Measurements from ENCODE around the gene WWC2.
"Not testable (repeated sequence)": the region's sequence is repeated elsewhere in the genome, so short reads cannot be mapped to it uniquely, and the experiment has no call there.

The WWC2 gene

GRCh38 chr4:183100827-183101226, 1.8 kb downstream of the WWC2 start:
- DNase-seq (ENCODE audit: low read depth), result no peak

DNA sequence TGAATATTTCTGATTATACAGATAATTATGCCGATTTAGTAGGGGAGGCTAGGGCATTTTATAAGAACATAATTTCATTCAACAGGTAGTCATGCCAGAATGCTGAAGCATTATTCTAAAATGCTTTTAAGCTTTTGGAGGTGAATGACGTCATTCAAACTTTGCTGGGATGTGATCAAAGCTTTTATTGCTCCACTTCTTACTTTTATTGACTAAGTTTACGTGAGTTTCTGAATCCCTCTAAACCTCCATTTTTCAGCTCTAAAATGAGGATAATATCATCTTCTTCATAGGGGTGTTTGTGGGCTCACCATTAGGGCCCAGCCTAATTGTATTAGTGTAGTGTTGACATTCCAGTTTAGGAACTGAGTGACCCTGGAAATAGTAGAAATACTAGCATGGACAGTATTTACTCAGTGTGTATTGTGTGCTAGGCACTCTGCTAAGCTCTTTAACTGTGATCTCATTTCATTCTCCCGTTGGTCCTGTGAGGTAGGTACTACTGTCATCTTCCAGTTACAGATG, 3.0 kb downstream of the WWC2 start:
- DNase-seq (ENCODE audit: low read depth), result no peak

- DNase-seq (ENCODE audit: low read depth), result no peak
These were observed 6.0 kb downstream of the WWC2 start for GRCh38 chr4:183105092-183105491.

DNA sequence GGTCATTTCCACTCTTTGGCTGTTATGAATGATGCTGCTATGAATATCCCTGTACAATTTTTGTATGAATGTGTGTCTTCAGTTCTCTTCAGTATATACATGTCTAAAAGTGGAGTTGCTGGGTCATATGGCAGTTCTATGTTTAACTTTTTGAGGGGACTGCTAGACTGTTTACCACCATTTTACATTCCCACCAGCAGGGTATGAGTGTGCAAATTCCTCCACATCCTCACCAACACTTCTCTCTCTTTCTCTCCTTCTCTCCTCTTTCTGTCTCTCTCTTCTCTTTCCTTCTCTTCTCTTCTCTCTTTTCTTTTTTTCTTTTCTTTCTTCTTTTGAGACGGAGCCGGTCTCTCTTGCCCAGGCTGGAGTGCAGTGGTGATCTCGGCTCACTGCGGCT, 7.8 kb downstream of the WWC2 start:
- no peak for DNase-seq (ENCODE audit: low read depth)

DNA sequence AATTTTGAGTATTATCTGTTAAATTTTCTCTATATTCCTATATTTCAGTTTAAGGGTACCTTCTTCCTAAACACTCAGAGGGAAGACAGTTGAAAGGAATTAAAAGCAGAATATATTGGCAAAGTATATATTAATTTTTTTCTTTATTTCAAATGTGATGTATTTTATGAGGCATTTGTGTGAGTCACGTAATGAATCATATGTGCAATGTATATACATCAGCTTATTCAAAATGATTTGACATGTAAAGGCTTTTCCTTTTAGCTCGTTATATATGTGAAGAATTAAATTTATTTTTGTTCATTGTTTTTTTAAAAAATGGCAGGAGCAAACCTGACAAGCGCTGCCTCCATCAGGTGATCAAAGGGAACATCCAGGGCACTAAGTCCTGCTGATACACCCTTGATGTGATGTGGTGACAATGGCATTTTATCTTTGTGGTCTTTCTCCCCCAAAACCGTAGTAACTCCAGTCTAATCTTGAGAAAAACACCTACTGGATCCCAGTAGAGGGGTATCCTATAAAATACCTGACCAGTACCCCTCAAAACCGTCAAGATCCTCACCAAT, 8.9 kb downstream of the WWC2 start:
- DNase-seq (ENCODE audit: low read depth), result no peak

DNA sequence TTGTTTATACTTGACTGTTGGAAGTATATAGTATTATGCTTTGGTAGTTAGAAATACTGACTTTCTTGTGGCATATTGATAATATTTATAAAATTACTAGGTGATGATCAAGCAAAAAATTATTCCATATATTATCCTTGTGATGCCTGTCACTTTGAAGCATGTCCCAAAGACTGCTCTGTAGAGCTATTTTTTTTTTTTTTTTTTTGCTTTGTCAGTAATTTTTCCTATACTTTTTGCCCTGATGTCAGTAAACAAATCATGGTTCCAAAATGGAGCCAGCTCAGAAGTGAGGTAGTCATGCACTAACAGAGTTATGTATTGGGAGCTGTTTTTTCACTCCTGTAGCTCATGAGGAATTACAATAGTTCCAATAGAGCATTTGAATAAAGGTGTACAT, 11.2 kb downstream of the WWC2 start:
- no peak for DNase-seq (ENCODE audit: low read depth)

- DNase-seq (ENCODE audit: low read depth), result no peak
These were observed 12.4 kb downstream of the WWC2 start for GRCh38 chr4:183111452-183111885.

- no peak for DNase-seq (ENCODE audit: low read depth)
These were observed 19.1 kb downstream of the WWC2 start for GRCh38 chr4:183118141-183118540.

DNA sequence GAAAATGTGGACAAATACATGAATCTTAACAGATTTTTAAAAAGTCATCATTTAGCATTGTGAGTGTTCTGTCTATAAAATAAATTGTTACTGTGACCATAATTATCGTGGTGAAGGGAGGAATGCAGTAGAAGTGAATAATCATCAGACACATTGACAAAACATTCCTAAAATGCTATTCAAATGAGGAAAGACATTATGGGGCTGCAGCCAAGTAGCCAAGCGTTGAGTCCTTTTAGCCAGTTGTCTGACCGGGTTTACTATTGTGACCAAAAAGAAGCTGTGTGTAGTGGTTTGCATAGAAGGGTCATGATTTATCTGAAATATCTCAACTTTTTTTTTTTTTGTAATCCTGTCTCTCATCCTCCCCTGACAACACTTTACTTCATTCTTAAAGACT, 19.5 kb downstream of the WWC2 start:
- no peak for DNase-seq (ENCODE audit: low read depth)

GRCh38 chr4:183121660-183122059, 22.6 kb downstream of the WWC2 start:
- DNase-seq (ENCODE audit: low read depth), result not testable (repeated sequence)

DNA sequence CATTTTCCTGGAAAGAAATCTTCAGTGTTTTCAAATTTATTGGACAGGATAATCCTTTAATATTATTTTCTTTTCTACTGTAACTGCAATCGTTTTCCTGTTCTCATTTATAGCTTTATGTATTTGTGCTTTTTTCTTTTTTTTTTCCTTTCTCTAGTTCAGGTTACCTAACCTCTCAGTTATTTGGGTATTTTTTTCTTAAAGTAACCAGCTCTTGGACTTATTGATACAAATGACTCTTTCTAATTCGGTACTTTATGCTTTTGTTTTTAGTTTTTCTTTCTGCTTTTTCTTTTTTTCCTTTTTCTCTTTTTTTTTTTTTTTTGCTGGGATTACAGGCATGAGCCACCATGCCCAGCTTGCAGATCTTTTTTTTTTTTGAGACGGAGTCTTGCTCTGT, 25.2 kb downstream of the WWC2 start:
- DNase-seq (ENCODE audit: low read depth), result no peak

GRCh38 chr4:183124865-183125264, 25.8 kb downstream of the WWC2 start:
- no peak for DNase-seq (ENCODE audit: low read depth)

DNA sequence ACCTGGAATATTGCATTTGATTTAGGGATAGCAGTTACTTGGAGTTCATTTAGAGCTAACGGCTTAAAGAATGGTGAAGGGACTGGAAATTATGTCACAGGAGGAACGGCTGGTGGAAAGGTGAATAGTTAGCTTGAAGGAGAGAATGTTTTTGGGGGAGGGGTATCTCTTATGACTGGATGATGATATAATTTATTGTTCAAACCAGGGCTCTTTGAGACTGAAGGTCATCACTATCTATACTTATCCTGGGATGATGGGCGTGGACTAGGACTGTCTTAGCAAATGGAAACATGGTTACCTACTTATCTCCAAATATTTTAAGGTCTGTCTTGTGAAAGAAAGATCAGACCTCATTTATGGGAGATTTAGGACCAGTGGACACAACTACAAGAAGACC, 30.1 kb downstream of the WWC2 start:
- no peak for DNase-seq (ENCODE audit: low read depth)

DNA sequence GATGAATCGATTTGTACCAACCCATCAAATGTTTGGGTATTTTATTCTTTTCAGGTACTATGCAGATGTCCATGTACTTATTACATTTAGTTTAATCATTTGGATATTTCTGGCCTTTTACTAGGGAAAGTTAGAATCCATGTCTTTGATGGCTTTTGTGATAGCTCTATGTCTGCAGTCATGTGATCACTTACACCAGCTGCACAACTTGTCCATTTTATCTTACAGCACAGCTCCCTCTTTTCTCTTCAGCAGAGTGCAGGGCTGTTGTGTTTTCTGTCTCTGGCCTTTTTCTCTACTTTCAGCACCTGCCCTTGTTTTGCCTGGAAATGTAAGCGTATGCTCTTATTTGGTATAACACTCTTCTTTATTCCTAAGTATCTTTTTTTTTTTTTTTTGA, 30.6 kb downstream of the WWC2 start:
- no peak for DNase-seq (ENCODE audit: low read depth)

GRCh38 chr4:183130328-183131155, 31.5 kb downstream of the WWC2 start:
- no peak for DNase-seq (ENCODE audit: low read depth)

- no peak for DNase-seq (ENCODE audit: low read depth)
These were observed 33.0 kb downstream of the WWC2 start for GRCh38 chr4:183132081-183132480.

DNA sequence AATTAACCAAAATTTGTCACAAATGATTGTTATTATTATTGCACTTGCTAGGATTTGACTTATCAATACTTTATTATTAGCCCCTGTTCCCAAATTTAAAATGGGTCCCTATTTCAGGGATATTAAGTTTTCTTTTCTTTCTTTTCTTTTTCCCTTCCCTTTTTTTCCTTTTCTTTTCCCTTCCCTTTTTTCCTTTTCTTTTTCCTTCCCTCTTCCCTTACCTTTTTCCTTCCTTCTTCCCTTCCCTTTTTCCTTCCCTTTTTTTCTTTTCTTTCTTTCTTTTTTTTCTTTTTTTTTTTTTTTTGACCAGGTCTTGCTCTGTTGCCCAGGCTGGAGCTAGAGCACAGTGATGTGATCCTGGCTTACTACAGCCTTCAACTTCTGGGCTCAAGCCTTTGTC, 33.8 kb downstream of the WWC2 start:
- no peak for DNase-seq (ENCODE audit: low read depth)

DNA sequence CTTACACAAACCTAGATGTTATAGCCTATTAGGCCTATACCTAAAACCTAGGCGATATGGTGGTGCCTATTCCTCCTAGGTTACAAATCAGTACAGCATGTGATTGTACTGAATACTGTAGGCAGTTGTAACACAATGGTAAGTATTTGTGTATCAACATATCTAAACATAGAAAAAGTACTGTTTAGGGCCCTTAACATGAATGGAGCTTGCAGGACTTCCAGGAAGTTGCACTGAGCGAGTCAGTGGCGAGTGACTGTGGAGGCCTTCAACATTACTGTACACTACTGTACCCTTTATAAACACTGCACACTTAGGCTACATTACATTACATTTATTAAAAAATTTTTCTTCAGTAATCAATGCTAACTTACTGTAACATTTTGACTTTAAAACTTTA, 37.8 kb downstream of the WWC2 start:
- DNase-seq (ENCODE audit: low read depth), result no peak

DNA sequence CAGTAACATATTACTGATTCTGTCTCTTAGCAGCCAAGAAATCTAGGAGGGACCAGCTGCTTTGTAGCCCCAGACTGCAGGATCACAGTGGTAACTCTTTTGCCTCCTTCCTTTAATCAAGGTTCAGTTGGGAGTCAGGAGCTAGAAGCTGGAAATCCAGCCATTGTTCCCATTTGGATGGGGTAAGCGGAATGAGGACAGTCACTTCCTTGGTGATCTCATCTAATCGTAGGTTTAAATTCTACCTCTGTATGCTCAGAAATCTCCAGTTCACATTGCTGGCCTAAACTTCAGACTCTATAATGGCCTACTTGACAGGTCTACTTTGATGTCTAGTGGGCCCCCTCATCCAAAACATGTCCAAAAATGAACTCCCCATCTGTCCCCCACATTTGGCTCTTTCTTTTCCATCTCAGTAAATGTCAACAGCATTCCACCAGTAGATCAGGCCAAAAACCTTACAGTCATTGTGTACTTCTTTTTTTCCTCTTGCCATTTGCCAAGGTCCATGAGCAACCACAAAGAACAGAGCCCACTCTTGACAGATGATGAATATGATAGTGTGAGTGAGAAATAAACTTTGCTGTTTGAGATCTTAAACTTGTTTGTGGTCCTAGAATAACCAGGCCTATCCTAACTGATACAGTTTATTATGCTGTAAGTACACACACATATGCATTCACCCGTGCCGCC, 40.1 kb downstream of the WWC2 start:
- DNase-seq (ENCODE audit: low read depth), result no peak

- no peak for DNase-seq (ENCODE audit: low read depth)
These were observed 41.0 kb downstream of the WWC2 start for GRCh38 chr4:183139972-183140570.

DNA sequence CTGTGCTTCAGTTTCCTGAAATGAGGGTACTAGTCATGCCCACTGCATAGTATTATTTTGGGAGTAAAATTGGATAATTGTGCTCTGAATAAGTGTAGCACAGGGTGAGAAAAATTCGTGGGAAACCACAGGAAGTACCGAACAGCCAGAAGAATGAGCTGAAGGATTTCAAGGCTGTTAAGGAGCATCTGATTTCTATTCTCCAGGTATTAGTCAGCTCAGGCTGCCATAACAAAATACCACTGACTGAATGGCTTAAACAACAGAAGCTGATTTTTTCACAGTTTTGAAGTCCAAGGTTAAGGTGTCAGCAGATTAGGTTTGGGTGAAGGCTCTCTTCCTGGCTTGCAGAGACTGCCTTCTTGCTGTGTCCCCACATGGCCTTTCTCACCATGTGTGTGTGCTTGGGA, 41.9 kb downstream of the WWC2 start:
- no peak for DNase-seq (ENCODE audit: low read depth)

DNA sequence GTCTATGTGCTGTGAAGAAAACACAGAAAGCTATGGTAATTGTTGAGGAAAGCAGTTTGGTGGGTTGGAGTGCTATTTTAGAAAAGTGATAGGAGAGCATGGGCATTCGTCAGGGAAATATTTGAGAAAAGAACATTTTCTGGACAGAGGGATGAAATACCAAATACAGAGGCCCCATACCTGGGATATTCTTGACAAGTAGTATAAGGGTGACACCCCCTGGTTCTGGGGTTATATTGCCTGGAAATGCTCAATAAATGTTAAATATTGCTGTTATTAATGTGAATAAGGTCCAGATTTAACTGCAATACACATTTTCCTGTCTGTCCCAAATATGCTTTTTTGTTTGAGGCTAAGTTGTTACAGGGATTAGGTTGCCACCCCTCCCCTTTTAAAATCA, 42.9 kb downstream of the WWC2 start:
- no peak for DNase-seq (ENCODE audit: low read depth)

All from HS-27A (cell line).